GM18517 (cell line): Measurements from ENCODE around the gene ZNF587B.
"Not testable (repeated sequence)": the region's sequence is repeated elsewhere in the genome, so short reads cannot be mapped to it uniquely, and the experiment has no call there.

Experiments used
- ATAC-seq: cut with Tn5 transposase; IDR thresholded peaks from one replicate; pipeline ENCODE4 v1.9.1; 2021; ENCODE audit warnings: mild to moderate bottlenecking, moderate library complexity; ENCODE audit not compliant: unreplicated experiment

Gene ZNF587B

GRCh38 chr19:57830071-57830602 is at the start of gene ZNF587B:
TSS of gene ZNF587B (plus strand) at chr19:57830299. CDS start at chr19:57830529, 230 bp downstream.
- no peak for ATAC-seq

- ATAC-seq, result no peak
Observed at GRCh38 chr19:57786286-57786685, 43.8 kb upstream of the ZNF587B start.

- no peak for ATAC-seq
Observed at GRCh38 chr19:57786906-57787305, 43.2 kb upstream of the ZNF587B start.

- ATAC-seq, result no peak
Observed at GRCh38 chr19:57788114-57788692, 41.9 kb upstream of the ZNF587B start.

- no peak for ATAC-seq
Observed at GRCh38 chr19:57789288-57789687, 40.8 kb upstream of the ZNF587B start.

- not testable (repeated sequence) for ATAC-seq
Observed at GRCh38 chr19:57796580-57796979, 33.5 kb upstream of the ZNF587B start.

- no peak for ATAC-seq
Observed at GRCh38 chr19:57800696-57801095, 29.4 kb upstream of the ZNF587B start.

- ATAC-seq, result no peak
Observed at GRCh38 chr19:57802269-57802668, 27.8 kb upstream of the ZNF587B start.

GRCh38 chr19:57803265-57803593 is 26.9 kb upstream of the ZNF587B start:
- ATAC-seq, result no peak

GRCh38 chr19:57803594-57804325 is 26.3 kb upstream of the ZNF587B start:
- no peak for ATAC-seq

- no peak for ATAC-seq
Observed at GRCh38 chr19:57807541-57807940, 22.6 kb upstream of the ZNF587B start.

GRCh38 chr19:57810410-57811295 is 19.4 kb upstream of the ZNF587B start:
- ATAC-seq, result not testable (repeated sequence)

- ATAC-seq, result peak; percentile 43
Observed at GRCh38 chr19:57812226-57812625, 17.9 kb upstream of the ZNF587B start.

GRCh38 chr19:57812975-57813820 is 16.9 kb upstream of the ZNF587B start:
- not testable (repeated sequence) for ATAC-seq

GRCh38 chr19:57813919-57814504 is 16.1 kb upstream of the ZNF587B start:
- ATAC-seq, result no peak

GRCh38 chr19:57814505-57815246 is 15.4 kb upstream of the ZNF587B start, which contains the start of gene ZNF552:
TSS of gene ZNF552 (minus strand) at chr19:57814913. CDS start at chr19:57814743, 170 bp downstream.
- peak; percentile 70 for ATAC-seq

GRCh38 chr19:57815247-57816075 is 14.6 kb upstream of the ZNF587B start:
- no peak for ATAC-seq

GRCh38 chr19:57816652-57817051 is 13.4 kb upstream of the ZNF587B start:
- no peak for ATAC-seq
